HTR-8/SVneo (cell line): ENCODE measurements around the gene SERBP1.
"Not testable (repeated sequence)": the region's sequence is repeated elsewhere in the genome, so short reads cannot be mapped to it uniquely, and the experiment has no call there.

ENCODE experiments used
- DNase-seq: peaks from one replicate; pipeline ENCODE4 v3.0.0; 2011; ENCODE audit warnings: low spot score, mixed read lengths; ENCODE audit not compliant: insufficient read length
- FAIRE-seq: peaks from 2 replicates; lab custom pipeline; 2011; peaks lifted over from hg19 to GRCh38; lab: Jason Lieb, UNC

Gene SERBP1

GRCh38 chr1:67441739-67442281 lies 11.6 kb upstream of the SERBP1 start:
- FAIRE-seq (no peak), DNase-seq (no peak)

- FAIRE-seq (no peak), DNase-seq (no peak)
These were observed 11.0 kb upstream of the SERBP1 start for GRCh38 chr1:67441183-67441582.

- no peak for DNase-seq
These were observed 10.1 kb upstream of the SERBP1 start for GRCh38 chr1:67440339-67440738.

GRCh38 chr1:67439277-67440029 lies 9.3 kb upstream of the SERBP1 start:
- DNase-seq: no peak
- no peak for FAIRE-seq

More at GRCh38 chr1:67440339-67440738, 10.1 kb upstream of the SERBP1 start:
- FAIRE-seq: no peak

GRCh38 chr1:67437961-67438360 lies 7.8 kb upstream of the SERBP1 start:
- FAIRE-seq (no peak), DNase-seq (no peak)

GRCh38 chr1:67436511-67437055 lies 6.4 kb upstream of the SERBP1 start:
- DNase-seq (no peak), FAIRE-seq (no peak)

GRCh38 chr1:67434491-67434890 lies 4.3 kb upstream of the SERBP1 start:
- FAIRE-seq: no peak

GRCh38 chr1:67433837-67434236 lies 3.6 kb upstream of the SERBP1 start:
- DNase-seq: no peak
- no peak for FAIRE-seq

More at GRCh38 chr1:67434491-67434890, 4.3 kb upstream of the SERBP1 start:
- no peak for DNase-seq

GRCh38 chr1:67432745-67433144 lies 2.5 kb upstream of the SERBP1 start:
- no peak for DNase-seq
- no peak for FAIRE-seq

- DNase-seq (no peak), FAIRE-seq (no peak)
These were observed 1.8 kb upstream of the SERBP1 start for GRCh38 chr1:67431869-67432578.

- DNase-seq: no peak
- no peak for FAIRE-seq
These were observed 1.1 kb upstream of the SERBP1 start for GRCh38 chr1:67431156-67431765.

- no peak for FAIRE-seq
- no peak for DNase-seq
These were observed 459 bp downstream of the SERBP1 start for GRCh38 chr1:67429528-67430357.

- FAIRE-seq: no peak
- DNase-seq: no peak
These were observed 1.1 kb downstream of the SERBP1 start for GRCh38 chr1:67429011-67429527.

- FAIRE-seq (no peak), DNase-seq (no peak)
These were observed 2.3 kb downstream of the SERBP1 start for GRCh38 chr1:67427947-67428346.

GRCh38 chr1:67427465-67427864 lies 2.7 kb downstream of the SERBP1 start:
- FAIRE-seq: no peak
- DNase-seq: no peak

- no peak for FAIRE-seq
- no peak for DNase-seq
These were observed 9.2 kb downstream of the SERBP1 start for GRCh38 chr1:67420835-67421492.

- FAIRE-seq (no peak), DNase-seq (no peak)
These were observed 11.2 kb downstream of the SERBP1 start for GRCh38 chr1:67418839-67419586.

- not testable (repeated sequence) for DNase-seq, FAIRE-seq
These were observed 12.5 kb downstream of the SERBP1 start for GRCh38 chr1:67417733-67418132.
